Right lobe of liver (tissue), 6 donors: ENCODE data around the gene RNASEL. TPM values are rescaled to one million over a fixed set of nuclear protein-coding genes. Genes with fewer than 3 reads are reported as not detected.

ENCODE experiments used
- ATAC-seq, 4 donors: fragments of 200-7000 bp; cut with Tn5 transposase; one replicate each; pipeline ENCODE4 v1.9.1; 2020; ENCODE audit warnings: mild to moderate bottlenecking in 4 of 4, moderate library complexity in 4 of 4
- DNase-seq, 3 donors: peaks; one replicate each; pipeline ENCODE4 v3.0.0-alpha.2; 2020
- H3K27ac ChIP-seq, 3 donors: fragments of 200-600 bp; one replicate each; pipeline ENCODE4 v1.8.0; 2022
- H3K27me3 ChIP-seq, 2 donors: fragments of 200-600 bp; one replicate each; pipeline ENCODE4 v1.8.0; 2022
- H3K36me3 ChIP-seq, 4 donors: fragments of 200-600 bp; sonication (generic) in 1 of 4; one replicate each; pipeline versions ENCODE4 v1.5.1 to v1.8.0; 2017 to 2022; ENCODE audit warnings: control low read depth in 1 of 4
- H3K4me1 ChIP-seq, 4 donors: fragments of 200-600 bp; sonication (generic) in 1 of 4; one replicate each; pipeline versions ENCODE4 v1.5.1 to v1.8.0; 2017 to 2022; ENCODE audit warnings: control low read depth in 1 of 4
- H3K4me3 ChIP-seq, 3 donors: fragments of 200-600 bp; one replicate each; pipeline ENCODE4 v1.8.0; 2022
- H3K9me3 ChIP-seq, 4 donors: fragments of 200-600 bp; sonication (generic) in 1 of 4; one replicate each; pipeline versions ENCODE4 v1.5.1 to v1.8.0; 2017 to 2022; ENCODE audit warnings: control low read depth in 1 of 4
- POLR2A ChIP-seq: fragments of 450-650 bp; IDR thresholded peaks from one replicate; pipeline ENCODE4 v1.6.1; 2017; ENCODE audit warnings: antibody characterized with exemption, mild to moderate bottlenecking
- WGBS: methylation state at CpG from one replicate; pipeline ENCODE4 v1.1.6; 2018; ENCODE audit warnings: low coverage, low lambda C conversion rate; ENCODE audit not compliant: insufficient coverage; ENCODE audit errors: missing lambda C conversion rate; 5-methylcytosine and 5-hydroxymethylcytosine counted together
- intact Hi-C, 2 donors: fragments of 100-400 bp; cut with DNase I; formaldehyde crosslinking; loops; one replicate each; pipeline versions ENCODE4 v1.11.2 to v1.14.1; 2022
- total RNA-seq, 6 experiments: library from RNA; depleted of rRNA in 2 of 6; stranded (reverse); fragments of >200 nt in 2 of 6; fragmentation: NEBNext Ultra II Directional in 3 of 6; extraction: Animal tissue kit (Norgen Biotek cat#: 25700) in 3 of 6; gene quantifications; one replicate each; pipeline versions ENCODE4 v1.1.0 to v1.2.4, GENCODE V29; 2016 to 2023
- TF ChIP-seq, protein P1 (sequence below), 4 donors: fragments of 200-600 bp in 3 of 4; fragments of 450-650 bp in 1 of 4; IDR thresholded peaks; one replicate each; pipeline versions ENCODE4 v1.5.1 to v1.8.0; 2016 to 2022; ENCODE audit warnings: antibody characterized with exemption in 4 of 4, mild to moderate bottlenecking in 2 of 4
- donor health status: DM: no; HTN: yes; CAD: no.
- donor health status: DM: no; HTN: no; CAD: no.
- donor health status: DM: no; HTN: no; CAD: no.
- donor health status: DM: no; HTN: yes; CAD: no.
- donor health status: DM: no; HTN: yes; CAD: no.

The RNASEL gene
- total RNA-seq, 6 experiments from 2014 or later: 1.8 to 3.3 (median 2.1) TPM

DNA sequence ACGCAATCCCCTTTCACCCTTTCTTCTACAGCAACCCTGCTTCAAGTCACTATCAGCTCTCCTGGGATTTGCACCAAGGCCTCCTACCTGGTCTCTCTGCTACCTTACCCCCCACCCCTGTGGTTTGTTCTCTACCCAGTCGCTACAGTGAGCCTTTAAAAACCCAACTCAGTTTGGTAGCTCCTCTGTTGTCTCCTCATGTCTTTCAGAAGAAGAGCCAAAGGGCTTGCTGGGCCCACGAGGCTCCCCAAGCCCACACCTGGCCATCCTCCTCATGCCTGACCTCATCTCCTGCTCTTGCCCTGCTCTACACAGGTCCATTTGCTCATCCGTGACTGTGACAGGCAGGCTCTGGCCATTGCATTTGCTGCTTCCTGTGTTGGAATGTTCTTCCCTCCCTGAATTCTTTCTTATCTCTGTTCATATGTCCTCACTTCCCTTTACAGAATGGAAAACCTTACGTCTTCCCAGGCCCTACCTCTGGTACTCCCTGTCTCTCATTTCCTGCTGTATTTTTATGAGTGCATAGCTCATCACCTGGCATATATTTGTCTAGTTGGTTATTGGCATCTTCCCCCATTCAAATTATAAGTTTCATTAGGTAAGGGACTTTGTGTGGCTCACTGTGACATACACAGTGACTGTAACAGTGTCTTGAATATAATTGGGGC lies 11.8 kb upstream of the RNASEL start:
- DNase-seq: no peak
- 33% methylated on average over 4 of the region's 5 CpGs for WGBS
- H3K4me1 ChIP-seq: peaks cover 0 to 9% (median 4%) of the 10 kb centered on the region in 4 donors
- intact Hi-C loops: no loop called here
- H3K4me3 ChIP-seq: no peak overlapping the region
- H3K27me3 ChIP-seq: no peaks in the 10 kb centered on the region
- TF ChIP-seq, protein P1, sequence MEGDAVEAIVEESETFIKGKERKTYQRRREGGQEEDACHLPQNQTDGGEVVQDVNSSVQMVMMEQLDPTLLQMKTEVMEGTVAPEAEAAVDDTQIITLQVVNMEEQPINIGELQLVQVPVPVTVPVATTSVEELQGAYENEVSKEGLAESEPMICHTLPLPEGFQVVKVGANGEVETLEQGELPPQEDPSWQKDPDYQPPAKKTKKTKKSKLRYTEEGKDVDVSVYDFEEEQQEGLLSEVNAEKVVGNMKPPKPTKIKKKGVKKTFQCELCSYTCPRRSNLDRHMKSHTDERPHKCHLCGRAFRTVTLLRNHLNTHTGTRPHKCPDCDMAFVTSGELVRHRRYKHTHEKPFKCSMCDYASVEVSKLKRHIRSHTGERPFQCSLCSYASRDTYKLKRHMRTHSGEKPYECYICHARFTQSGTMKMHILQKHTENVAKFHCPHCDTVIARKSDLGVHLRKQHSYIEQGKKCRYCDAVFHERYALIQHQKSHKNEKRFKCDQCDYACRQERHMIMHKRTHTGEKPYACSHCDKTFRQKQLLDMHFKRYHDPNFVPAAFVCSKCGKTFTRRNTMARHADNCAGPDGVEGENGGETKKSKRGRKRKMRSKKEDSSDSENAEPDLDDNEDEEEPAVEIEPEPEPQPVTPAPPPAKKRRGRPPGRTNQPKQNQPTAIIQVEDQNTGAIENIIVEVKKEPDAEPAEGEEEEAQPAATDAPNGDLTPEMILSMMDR (IDR thresholded peaks at IDR 0.05): no peak
- TF ChIP-seq POLR2A: no peak
- H3K36me3 ChIP-seq: no peaks in the 10 kb centered on the region
- no peak overlapping the region for H3K27ac ChIP-seq
- ATAC-seq: no peak
- no peaks in the 10 kb centered on the region for H3K9me3 ChIP-seq

DNA sequence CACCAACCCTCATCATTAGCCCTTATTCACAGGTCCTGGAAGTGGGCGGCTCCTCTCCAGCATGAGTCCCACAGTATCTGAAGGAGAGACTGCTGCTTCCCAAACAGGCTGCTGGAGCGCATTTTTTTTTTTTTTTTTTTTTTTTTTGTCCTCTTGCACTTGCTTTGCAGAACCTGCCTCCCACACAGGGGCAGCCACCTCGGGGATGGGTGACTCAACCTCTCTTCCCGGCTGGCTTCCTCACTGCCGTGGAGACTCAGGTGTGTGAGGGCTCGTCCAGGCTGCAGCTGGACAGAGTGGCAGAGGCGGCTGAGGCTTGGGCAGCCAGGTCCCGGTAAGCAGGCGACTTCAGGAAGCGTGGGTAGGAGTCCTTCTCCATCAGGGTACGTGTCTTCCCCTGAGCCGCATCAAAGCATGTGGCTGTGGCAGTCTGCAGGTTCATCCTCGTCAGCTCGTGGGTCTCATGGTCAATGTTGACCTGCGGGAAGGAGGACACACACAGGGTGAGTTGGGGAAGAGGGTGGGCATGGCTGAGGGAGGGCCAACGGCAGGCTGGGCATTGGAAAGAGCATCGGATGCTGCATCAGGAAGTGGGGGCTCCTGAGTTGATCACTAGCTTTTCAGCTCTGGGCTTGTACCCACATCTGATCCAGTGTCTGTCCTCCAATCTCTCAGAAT lies 11.1 kb upstream of the RNASEL start:
- no peak for ATAC-seq
- TF ChIP-seq POLR2A: no peak
- TF ChIP-seq, protein P1 (IDR thresholded peaks at IDR 0.05): no peak
- no peak for DNase-seq
- no peaks in the 10 kb centered on the region for H3K9me3 ChIP-seq
- H3K27ac ChIP-seq: no peak overlapping the region
- WGBS: 54% methylated on average over 13 of the region's 17 CpGs
- H3K27me3 ChIP-seq: no peaks in the 10 kb centered on the region
- H3K4me3 ChIP-seq: no peak overlapping the region
- intact Hi-C loops: no loop called here
- no peaks in the 10 kb centered on the region for H3K36me3 ChIP-seq
- peaks cover 0 to 9% (median 4%) of the 10 kb centered on the region in 4 donors for H3K4me1 ChIP-seq

DNA sequence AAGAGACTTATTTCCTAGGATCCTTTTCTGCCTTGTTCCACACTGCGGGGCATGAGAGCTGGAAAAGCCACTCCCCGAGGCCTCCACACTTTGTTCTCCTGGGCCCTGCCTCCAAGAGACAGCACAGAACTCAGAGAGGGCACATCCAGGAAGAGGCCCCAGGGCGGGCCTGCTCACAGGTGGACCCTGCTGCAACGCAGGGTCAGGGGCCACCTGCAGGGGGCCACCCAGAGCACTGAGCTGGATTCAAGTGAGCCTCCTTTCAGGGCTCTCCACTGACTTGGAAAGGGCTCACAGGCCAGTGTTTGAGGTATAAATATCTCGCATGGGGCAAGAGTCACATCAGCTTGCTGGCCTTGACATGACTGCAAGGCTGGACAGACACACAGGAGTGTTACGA lies 10.3 kb upstream of the RNASEL start:
- Histone ChIP-seq H3K27me3 (no peaks in the 10 kb centered on the region), H3K4me3 (no peak overlapping the region), H3K9me3 (no peaks in the 10 kb centered on the region), H3K36me3 (no peaks in the 10 kb centered on the region), H3K27ac (peak overlapping the region in 1 of 3 donors; percentile 5), H3K4me1 (peaks cover 0 to 9% (median 3%) of the 10 kb centered on the region in 4 donors)
- no peak for ATAC-seq
- no peak for DNase-seq
- TF ChIP-seq, protein P1 (IDR thresholded peaks at IDR 0.05): peak; percentile 3 to 25 (median 12)
- TF ChIP-seq POLR2A: no peak
- WGBS: 40% methylated on average over 1 of the region's 6 CpGs
- intact Hi-C loops: loop anchor here (2.0 to 10.0 kb wide), 3 partner anchors 155 to 185 kb away; no protein-coding TSS in a partner anchor

DNA sequence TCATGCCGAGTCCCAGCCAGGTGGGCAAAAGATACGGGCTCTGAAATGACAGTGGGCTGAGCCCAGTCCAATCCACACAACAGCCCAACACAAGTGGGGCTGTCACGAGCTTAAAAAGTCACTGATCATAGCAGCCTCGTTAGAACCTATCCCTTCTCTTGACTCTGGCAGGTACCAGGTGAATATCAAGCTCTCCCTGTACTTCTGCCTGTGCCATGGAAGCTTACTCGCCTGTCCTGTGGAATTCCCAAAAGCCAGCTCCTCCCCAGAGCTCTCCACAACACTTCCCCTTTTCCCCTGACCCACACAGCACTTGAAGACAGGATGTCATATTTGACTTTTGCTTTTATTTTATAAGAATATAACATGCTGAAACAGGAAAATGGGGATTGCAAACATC lies 9.2 kb upstream of the RNASEL start:
- H3K27ac ChIP-seq: peak overlapping the region in 1 of 3 donors; percentile 7
- H3K36me3 ChIP-seq: no peaks in the 10 kb centered on the region
- intact Hi-C loops: loop anchor here (2.0 to 10.0 kb wide), 3 partner anchors 153 to 187 kb away; no protein-coding TSS in a partner anchor
- H3K27me3 ChIP-seq: no peaks in the 10 kb centered on the region
- DNase-seq (no peak), ATAC-seq (peak in 1 of 4 donors; percentile 2)
- peaks cover 0 to 4% (median 0%) of the 10 kb centered on the region in 4 donors for H3K4me1 ChIP-seq
- H3K4me3 ChIP-seq: no peak overlapping the region
- no peaks in the 10 kb centered on the region for H3K9me3 ChIP-seq
- TF ChIP-seq POLR2A: no peak
- TF ChIP-seq, protein P1 (IDR thresholded peaks at IDR 0.05): no peak
- WGBS: 20% methylated on average over 5 of the region's 5 CpGs
